ENCODE measurements around the gene SLIT3.

GRCh38 chr5:169011451-169011850, 289.5 kb downstream of the SLIT3 start:
- no peak for TF ChIP-seq CTCF (IDR thresholded peaks at IDR 0.05; ENCODE audit: borderline replicate concordance, extremely low read depth, low read length, poor library complexity, severe bottlenecking)
- TF ChIP-seq EZH2 (IDR thresholded peaks at IDR 0.05; ENCODE audit: borderline replicate concordance, low read depth, low read length, severe bottlenecking), result no peak

Data from DND-41 (cell line).